NCI-H226 (cell line): ENCODE data around the gene TNS3.
A peak's percentile ranks its signal among the peaks of the same experiment; 100 is the strongest.

Experiments used
- DNase-seq: peaks from one replicate; pipeline ENCODE4 v3.0.0-alpha.2; 2015

Gene TNS3

DNA sequence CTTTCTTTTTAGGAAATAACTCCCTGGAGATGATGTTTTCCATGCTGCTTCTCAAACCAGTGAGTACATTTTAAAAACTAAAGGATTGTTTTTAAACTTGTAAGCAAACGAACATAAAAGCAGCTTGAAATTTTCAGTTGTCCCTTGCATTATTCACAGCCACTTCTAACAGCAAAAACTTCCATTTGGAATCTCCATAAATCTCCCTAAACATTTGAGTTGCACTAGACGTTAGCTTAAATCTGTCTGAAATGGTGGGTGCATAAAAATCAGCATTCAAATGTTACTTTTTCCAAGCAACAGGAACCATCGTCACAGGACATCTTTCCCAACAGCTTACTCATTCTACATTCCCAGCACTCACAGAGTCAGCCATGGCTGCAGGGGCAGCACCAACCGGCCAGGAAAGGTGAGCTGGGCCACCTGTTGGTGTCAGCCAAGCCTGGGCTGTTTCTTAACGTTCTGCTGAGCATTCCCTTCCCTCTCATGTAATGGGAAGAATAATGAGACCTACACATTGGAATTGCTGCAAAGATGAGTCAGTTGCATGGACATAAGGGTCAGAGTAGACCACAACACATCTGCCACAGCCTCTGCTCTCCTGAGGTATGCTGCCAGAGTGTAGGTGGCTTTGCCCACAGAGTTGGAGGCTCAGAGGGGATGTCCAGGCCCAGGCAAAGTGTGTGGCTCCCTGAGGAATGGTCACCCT lies 163.2 kb downstream of the TNS3 start:
- no peak for DNase-seq

DNA sequence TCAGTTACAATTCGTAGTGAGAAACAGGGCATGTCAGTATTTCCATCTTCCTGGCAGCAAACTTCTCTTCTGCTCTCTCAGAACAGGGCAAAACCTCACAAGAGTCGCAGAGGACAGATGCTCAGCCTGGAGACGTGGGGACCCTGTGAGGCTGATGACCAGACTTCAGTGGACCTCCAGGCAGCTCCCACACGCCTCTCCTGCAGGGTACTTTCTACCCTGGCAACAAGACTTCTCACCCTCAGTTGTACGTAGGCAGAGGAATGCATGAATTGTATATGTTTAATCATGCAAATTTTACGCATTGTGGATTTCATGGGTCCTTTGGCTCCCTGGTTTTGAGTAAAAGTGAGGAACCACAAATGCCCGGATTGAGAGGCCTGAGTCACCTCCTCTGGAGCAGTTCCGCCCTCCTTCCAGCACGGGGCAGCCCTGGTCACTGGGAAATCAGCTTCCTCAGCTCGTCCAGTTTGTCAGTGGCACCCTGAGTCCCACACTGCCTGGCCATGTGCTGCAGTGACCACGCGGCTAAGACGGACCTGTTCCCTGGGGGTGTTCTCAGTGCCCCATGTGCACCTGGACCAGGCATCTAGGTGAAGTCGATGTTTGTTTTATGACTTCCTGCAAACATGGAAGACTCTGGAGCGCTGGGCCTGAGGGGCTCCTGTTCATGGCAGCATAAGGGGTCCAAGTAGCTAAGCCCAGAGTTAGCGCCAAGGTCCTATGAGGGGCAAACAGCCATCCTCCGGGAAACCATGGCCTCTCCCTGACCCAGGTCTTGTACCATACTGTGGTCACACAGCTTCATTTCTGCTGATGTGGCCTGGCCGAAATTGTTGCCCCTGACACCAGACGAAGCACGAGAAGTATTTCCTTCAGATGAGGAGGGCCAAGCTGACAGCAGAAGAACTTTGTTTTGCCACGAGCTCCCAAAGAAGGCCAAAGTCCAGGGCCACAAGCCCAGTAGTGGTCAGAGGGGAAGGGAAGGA lies 165.1 kb downstream of the TNS3 start:
- DNase-seq = no peak

DNA sequence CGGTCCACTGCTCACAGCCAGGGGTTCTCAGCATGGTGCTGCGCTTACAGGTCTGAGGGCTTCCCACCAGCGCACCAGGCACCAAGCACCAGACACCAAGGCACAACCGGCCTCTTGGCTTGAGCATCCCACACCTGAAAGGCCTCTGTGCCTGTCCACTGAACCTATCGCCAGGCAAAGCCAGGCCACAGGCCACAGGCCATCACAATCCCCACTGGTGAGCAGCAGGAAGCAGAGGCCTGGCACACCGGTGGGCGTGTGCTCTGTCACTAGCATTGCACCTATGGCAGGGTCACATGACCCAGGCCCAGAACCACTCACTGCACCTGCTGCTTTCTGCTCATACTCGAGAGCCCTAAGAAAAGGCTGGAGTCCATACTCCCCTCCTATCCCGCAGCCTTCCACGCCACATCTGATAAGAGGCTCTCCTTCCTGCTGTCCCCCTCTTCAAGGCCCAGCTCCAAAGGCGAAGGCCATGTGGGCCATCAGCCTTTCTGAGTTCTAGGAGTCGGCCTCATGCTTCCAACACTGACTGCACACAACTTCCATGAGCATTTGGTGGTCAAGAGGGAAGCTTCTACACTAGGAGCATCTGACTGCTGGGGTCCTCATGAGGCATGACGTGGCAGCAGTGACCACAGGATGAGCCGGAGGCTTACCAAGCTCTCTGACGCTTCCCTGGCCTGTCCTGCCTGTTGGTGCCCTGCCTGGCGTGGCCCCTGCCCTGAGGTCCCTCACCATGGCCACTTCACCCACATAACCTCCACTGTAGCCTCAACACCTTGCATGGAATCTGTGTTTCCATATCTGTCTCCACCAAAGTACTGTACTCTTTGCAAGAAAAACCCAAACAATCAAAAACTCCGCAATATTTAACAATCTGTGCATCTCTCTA lies 166.3 kb downstream of the TNS3 start:
- DNase-seq = no peak

DNA sequence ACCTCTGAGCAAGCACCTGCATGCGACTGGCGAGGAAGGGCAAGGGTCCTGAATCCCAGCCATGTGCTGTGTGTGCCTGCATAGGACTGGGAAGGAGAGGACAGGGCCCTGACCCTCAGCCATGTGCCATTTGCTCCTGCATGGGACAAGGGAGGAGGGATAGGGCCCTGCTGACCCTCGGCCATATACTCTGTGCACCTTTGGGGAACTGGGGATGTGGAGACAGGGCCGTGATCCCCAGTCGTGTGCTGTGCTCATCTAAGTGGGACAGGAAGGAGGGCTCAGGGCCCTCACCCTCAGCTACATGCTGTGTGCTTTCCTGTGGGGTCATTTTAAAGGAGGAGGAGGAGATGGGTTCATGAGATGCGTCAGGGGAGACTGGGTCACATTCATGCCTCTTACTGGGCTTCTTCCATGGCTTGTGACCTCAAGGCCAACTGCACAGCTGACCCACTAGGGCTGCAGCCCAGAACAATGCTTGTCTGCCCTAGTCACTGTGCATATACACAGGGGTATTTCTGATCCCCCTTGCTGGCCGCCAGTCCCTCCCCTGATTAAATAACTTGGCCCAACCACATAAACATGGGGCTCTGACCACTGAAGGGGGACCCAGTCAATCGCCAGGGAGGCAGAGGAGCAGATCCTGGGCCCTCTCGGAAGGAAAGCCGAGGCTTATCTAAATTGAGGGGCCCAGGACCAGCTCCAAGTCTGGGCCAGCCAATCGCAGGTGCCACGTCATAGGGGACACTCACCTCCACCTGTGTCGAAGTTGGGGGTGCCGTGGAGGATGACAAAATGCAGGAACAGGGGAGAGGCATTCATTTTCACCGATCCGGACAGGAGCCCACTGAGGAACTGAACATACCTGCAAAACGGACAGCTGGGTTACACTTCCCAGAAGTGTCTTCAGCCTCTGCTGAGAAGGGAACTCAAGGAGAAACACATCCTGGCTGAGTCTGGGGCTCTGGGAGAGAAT lies 167.3 kb downstream of the TNS3 start:
- no peak for DNase-seq

DNA sequence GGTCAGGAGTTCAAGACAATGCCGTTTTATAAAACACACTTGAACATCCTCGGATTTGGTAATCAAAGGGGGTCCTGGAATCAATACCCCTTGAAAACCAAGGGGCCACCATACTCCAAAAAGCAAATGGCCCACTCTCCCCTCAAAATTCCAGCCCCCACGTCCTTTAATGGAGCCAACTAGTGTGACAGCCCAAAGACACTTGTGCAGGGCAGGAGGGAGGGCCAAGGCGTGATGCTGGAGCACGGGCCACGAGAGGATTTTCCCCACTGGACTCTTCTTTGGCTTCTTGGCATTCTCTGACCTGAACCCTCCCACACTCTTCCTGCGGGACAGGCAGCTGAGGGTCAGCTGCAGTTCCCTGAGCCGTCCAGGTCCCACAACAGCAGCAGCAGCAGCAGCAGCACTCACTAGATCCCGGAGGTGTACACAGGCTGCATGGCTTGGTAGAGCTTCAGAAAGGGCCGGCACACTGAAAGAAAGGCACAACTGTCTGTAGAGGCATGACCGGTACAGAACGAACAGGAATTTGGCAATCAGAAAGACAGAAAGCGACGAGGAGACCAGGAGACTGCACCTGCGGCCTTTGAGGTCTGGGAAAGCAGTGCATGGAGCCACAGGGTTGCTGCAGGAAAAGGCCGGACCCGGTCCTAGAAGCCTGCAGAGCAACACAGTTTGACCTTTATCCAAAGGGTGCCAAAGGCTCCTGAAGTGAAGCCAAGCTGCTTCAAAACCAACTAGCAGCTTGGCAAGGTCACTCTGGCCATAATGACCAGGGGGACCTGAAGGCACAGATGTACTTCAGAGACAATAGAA lies 168.2 kb downstream of the TNS3 start:
- DNase-seq = no peak

DNA sequence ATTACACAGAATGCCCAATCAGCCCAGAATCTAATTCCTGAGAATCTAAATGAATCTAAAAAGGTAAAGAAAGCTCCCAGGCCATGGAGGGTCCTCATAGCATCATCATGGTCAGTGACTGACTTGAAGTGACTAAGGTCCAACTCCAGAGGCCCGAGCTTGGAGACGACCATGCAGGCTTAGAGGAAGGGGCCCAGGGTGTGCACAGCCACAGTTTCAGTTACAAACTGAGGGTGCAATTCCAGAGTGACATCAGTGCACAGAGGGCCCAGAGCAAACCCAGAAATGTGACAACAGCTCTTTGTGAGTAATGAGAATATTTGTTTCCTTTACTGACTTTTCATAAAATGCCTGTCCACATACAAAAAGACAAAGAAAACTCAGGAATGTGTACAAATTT lies 170.0 kb downstream of the TNS3 start:
- no peak for DNase-seq

DNA sequence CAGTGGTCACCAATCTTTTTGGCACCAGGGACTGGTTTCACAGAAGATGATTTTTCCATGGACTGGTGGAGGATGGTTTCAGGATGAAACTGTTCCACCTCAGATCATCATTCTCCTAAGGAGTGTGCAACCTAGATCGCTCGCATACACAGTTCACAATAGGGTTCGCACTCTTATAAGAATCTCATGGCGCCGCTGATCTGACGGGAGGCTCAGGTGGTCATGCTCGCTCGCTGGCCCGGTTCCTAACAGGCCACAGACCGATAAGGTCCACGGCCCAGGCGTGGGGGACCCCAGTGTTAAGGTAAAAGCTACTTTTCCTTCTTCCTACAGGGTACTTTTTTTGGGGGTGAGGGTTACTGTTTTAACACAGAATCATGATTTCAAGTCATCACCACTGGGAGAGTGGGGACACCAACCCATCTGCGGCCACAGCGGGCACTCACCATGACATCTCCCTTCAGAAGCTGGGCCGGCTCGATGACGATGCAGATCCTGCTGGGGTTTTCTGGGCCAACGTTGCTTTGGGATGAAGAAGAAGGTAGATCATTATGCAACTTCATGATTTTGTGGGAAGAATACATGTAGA lies 170.5 kb downstream of the TNS3 start:
- no peak for DNase-seq

DNA sequence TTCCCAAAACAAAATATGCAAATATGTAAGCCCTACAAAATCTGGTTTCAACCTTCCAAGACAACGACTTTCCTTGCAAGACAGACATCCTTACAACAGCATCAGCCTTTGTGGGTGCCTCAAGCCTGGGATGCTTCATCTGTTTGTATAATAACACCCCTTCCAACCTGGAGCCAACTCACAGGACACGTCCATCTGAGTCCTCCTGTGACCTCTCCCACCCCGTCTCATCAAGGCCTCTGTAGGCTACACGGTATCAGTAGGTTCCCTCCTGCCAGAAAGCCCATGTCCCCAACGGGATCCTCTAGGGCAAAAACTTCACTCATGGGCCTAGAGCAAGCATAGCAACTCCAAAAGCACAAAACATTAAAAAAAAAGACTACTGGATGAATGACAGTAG lies 173.2 kb downstream of the TNS3 start:
- DNase-seq = no peak

DNA sequence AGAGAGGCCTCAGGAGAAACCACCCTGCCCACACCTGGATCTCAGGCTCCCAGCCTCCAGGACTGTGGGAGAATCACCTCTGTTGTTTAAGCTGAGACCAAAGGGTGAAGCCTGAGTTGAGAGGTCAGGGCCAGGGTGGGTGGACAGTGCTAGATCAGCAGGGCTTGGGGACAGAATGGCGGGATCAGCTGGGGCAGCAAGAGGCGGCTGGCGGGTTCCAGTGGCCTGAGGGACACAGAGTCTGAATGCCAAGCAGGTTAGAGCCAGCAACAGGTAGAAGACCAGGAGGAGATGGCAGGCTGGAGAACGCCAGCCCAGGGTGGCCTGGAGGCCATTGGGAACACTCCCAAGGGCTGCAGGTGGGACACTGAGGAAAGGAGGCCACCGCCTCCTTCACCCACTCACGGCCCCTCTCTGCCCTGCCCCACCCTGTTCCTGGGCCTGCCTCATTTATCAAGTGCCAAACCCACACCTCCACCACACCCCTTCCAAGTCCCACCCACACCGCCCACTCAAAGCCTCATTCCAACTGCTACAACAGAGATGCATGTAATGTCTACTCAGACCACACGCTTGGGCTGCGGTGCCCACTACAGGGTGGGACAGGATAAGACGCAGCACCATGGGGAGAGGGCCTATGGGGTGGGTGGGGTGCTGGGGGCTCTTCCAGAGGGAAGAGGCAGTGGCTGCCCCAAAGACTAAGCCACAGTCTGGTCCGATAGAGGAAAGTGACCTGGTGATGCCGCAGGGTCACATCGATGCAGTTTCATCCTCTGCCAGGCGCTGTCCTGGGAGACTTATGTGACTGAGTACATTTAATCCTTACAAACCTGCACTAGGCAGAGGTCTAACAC lies 173.9 kb downstream of the TNS3 start:
- peak; percentile 31 for DNase-seq

DNA sequence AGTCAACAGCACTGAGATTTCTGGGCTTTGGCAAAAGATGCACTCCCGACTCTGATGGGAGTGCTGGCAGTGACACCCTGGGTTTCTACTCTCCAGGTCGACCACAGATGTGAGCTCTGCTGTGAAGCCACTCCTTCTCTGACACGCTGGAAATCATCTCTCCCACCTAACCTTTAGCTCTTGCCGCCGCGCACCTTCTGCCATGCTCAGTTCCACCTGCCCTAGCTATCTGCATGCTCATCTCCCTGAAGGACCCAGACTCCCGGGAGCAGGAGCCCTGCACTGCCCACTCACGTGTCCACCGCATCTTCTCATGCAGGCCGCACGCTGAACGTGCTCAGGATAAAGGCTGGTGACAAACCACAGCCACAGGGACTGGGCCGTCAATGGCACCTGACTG lies 174.8 kb downstream of the TNS3 start:
- no peak for DNase-seq

DNA sequence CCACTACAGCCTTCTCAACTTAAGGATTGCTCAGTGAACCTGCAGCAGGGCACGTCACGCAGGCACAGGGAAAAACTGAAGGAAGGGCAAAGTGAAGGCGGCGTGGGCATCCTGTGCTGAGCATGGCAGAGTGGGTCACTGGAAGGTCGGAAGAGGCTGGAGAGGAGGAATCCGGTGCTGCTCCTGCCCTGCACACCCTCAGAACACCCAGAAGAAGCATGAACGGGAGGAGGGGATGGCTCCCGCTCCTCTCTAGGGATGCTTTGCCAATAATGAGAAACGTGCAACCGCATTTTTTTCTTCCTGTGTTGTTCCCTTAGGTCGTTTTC lies 175.1 kb downstream of the TNS3 start:
- DNase-seq = no peak

DNA sequence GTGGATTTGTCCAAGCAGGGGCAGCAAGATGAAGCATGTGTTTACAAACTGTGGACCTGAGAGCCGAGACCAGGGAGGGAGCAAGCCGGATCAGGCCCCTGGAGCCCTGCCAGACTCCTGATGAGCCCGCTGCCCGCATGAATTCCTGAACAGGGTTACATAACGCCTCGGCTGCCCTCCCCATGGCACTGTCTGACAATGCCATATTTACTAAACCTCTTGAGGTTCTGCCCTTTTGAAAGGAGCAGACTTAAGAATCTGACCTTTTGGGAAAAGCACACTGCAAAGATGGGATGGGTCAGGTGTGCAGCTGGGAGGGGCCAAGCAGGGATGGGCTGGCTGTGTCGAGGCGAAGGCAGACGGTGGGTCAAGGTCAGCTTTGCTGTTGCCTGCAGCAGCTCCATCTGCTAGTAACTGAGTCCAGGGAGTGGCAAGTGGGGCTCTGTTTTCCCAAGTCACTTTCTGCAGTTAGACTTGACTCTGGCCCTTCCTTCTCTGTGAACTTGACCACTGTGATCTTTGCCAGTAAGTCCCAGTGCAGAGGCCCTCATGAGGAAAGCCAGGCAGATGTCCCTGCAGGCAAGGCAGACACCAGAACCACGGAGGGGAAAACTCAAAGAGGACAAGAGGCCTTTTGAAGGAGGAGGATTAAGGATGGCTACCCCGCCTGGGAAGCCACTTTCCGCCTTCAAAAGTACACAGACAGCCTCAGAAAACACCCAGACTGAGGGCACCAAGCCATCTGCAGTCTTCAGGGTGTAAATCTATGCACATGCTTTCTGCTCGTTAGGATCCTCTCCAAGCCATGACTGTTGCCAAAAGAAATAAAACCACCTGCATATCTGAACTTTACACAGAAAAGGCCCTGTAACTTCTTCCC lies 175.8 kb downstream of the TNS3 start:
- DNase-seq = peak; percentile 74

DNA sequence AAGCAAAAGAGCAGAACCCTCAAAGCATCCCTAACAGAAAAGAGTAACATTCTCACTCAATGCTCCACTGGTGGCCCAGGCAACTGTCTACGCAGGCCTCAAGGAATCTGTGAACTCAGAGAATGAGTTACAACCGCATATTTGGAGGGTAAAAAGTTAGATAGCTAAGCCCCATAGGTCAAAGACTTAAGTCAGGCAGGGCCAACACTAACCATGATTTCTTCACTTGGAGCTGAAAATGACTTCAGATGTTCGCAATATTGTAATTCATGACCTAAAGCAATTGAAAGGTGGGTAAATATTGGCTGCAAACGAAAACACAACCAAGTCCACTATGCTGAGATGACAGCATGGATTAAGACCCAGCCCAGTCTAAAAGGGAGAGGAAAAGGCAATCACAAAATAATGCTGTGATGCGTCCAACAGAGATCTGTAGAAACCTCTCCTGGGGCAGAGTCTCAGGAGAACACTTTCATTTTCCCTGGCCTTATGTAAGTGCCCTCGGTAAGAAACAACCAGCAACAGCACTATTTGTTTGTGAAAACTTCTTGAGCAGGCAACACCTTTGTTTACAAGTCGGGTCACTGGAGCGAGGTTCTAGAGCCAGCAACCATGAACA lies 176.5 kb downstream of the TNS3 start:
- peak; percentile 13 for DNase-seq

DNA sequence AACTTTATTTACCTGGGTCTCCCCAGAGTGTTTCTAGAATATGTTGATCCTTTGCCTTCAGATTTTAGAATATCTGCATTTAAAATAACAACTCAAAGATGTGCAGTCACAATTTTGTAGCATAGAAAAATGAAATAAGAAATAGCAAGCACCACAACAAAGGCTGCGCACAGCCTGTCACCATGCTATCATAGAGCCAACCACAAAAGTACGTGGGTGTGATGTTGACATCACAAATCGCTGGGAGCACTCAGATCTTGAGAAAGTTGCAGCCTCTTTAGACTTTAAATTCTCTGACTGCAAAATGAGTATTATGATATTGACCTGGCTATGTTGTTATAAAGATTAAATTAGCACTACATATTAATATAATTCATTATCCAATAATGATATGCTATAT lies 177.9 kb downstream of the TNS3 start:
- no peak for DNase-seq

DNA sequence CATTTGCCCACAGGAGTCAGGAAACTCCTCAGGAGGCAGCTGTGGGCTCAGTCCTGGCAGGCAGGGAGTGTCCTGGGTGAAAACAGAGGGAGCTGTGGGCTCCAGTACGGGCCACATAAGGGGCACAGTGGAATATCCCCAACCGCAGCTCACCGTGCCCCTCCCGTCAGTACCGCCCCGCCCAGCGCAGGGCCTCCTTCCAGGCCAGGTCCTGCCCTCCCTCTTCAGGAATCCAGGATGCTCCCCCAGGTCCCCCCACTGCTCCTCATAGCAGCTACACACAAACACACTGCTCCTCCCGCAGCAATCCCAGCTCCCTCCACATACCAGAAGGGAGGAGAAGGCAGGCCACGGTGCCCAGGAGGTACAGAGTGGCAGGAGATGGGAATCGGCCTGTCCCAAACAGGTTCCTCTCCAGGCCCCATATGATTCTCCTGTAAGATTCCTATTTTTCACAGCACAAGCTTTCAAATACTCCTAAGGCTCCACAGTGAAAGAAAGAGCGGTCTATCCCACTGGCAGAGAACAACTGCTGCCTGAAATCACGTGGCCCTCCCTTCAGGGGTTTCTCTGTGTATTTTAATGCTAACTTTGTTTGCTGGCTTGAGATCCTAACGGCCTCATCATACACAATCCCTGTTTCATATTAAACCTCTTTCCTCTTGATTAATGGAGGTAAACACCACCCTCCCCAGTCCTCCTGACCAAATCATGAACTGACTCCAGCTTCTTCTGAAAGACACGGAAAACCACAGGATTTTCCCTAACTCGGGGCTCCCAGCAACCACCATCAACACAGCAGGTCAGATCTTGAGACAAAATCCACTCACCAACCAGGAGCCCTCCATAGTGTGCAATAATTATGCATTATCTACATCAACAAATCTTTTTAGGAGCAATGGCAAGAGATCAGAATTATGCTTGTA lies 178.7 kb downstream of the TNS3 start:
- DNase-seq = peak; percentile 84

DNA sequence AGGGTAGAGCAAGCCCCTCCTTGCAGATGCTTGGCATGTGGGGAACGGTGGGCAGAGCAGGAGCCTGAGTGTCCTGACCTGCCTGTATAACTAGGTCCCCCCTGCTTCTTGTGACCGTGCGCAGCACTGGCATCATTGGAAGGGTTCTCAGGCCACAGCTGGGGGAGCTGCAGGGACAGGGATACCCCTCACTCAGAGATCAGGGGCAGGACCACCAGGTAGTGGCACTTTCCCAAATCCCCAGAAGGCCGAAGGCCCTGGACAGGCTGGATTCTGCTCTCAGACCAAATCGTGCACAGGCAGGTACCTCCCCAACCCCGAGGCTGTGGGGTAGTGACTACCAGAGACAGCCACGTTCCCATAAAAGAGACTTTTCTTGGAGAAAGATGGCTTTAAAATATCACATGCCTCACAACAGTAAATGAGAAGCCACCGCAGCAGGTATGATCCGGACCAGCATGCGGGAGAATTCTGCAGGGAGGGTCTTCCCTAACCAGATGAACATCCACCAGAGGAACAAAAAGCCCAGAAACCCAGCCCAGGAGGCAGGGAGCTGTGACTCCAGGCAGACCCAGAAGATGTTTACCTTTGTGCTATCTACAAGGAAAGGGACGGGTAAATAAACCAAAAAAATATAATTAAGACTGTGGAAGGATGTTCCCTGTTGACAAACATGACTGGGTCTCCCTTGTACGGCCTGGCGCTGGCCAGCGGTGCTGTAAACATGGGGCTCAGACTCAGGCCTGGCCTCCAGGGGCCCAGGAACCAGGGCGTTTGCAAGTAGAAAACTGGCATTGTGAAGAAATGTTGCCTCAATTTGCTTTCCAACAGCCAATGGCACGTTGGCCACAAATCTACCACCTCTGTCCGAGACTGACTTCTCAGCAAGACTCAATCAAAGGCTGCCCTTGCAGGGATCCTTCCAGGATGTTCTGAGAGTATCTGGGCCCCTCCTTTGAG lies 180.0 kb downstream of the TNS3 start:
- no peak for DNase-seq
